Ecto neural progenitor cell (in vitro differentiated cells): ENCODE data around the gene FAM241A.
"Not testable (repeated sequence)": the region's sequence is repeated elsewhere in the genome, so short reads cannot be mapped to it uniquely, and the experiment has no call there.

Experiments used
- DNase-seq: peaks from one replicate; pipeline ENCODE4 v3.0.0-alpha.2; 2018; ENCODE audit warnings: low spot score

FAM241A gene

GRCh38 chr4:112138538-112138937 lies 6.7 kb upstream of the FAM241A start:
- DNase-seq = no peak

- no peak for DNase-seq
Observed at GRCh38 chr4:112140536-112140935, 4.7 kb upstream of the FAM241A start.

- DNase-seq = no peak
Observed at GRCh38 chr4:112141366-112142138, 3.7 kb upstream of the FAM241A start.

GRCh38 chr4:112142182-112142581 lies 3.1 kb upstream of the FAM241A start:
- no peak for DNase-seq

GRCh38 chr4:112143781-112144180 lies 1.5 kb upstream of the FAM241A start:
- DNase-seq = no peak

GRCh38 chr4:112144546-112145325 lies 518 bp upstream of the FAM241A start:
- DNase-seq = no peak

GRCh38 chr4:112145790-112146501 lies 692 bp downstream of the FAM241A start:
- DNase-seq = peak; percentile 67

- DNase-seq = no peak
Observed at GRCh38 chr4:112146502-112146813, 1.2 kb downstream of the FAM241A start.

GRCh38 chr4:112147697-112148096 lies 2.4 kb downstream of the FAM241A start:
- DNase-seq = no peak

GRCh38 chr4:112150920-112151319 lies 5.7 kb downstream of the FAM241A start:
- DNase-seq = no peak

- DNase-seq = no peak
Observed at GRCh38 chr4:112152521-112152920, 7.3 kb downstream of the FAM241A start.

GRCh38 chr4:112153211-112153791 lies 8.0 kb downstream of the FAM241A start:
- no peak for DNase-seq

- DNase-seq = no peak
Observed at GRCh38 chr4:112156112-112156511, 10.9 kb downstream of the FAM241A start.

GRCh38 chr4:112156553-112156952 lies 11.3 kb downstream of the FAM241A start:
- no peak for DNase-seq

- DNase-seq = not testable (repeated sequence)
Observed at GRCh38 chr4:112163706-112164105, 18.5 kb downstream of the FAM241A start.

- DNase-seq = no peak
Observed at GRCh38 chr4:112167794-112168193, 22.5 kb downstream of the FAM241A start.

GRCh38 chr4:112168719-112169500 lies 23.7 kb downstream of the FAM241A start:
- no peak for DNase-seq

- DNase-seq = no peak
Observed at GRCh38 chr4:112170451-112170993, 25.3 kb downstream of the FAM241A start.

GRCh38 chr4:112171051-112171763 lies 26.0 kb downstream of the FAM241A start:
- not testable (repeated sequence) for DNase-seq

- no peak for DNase-seq
Observed at GRCh38 chr4:112172180-112172579, 26.9 kb downstream of the FAM241A start.
